ENCODE measurements around the gene UBLCP1. TPM values are rescaled to one million over a fixed set of nuclear protein-coding genes. Genes with fewer than 3 reads are reported as not detected.
"Not testable (repeated sequence)": the region's sequence is repeated elsewhere in the genome, so short reads cannot be mapped to it uniquely, and the experiment has no call there.

Gene UBLCP1
- total and polyA plus RNA-seq, 2 of the 13 experiments (the other 11 are each of a cell fraction or from before 2014, with no cell fraction given), result 6.5 to 12.6 TPM

GRCh38 chr5:159266764-159267163 lies 3.7 kb downstream of the UBLCP1 start:
- FAIRE-seq; BruUV-seq (replicated peaks); H3K79me2 ChIP-seq (ENCODE audit: insufficient read depth, low read length); CTCF ChIA-PET (ENCODE audit: low intra/inter-chr PET ratio, low total read pairs); ATAC-seq; H3K27ac ChIP-seq (ENCODE audit: extremely low read length, insufficient read depth, low read length); H3K9ac ChIP-seq (ENCODE audit: insufficient read depth, low read depth, low read length); in situ Hi-C loops (cut with HindIII; ENCODE audit: extremely low pct_ligation_motif_present, low pct_unique_long_range_greater_than_20kb); intact Hi-C loops (cut with micrococcal nuclease; ENCODE audit: unreplicated experiment); H3K4me2 ChIP-seq (ENCODE audit: low read depth, low read length); H3K4me3 ChIP-seq (replicated peaks in 1 of 3; ENCODE audit: insufficient read depth in 1 of 3, low read depth in 2 of 3, low read length in 3 of 3); H3K27me3 ChIP-seq (ENCODE audit: control insufficient read depth in 1 of 2, insufficient read depth in 2 of 2, low read length in 2 of 2); POLR2A ChIA-PET; H2AFZ ChIP-seq (ENCODE audit: low read length); H3K9me3 ChIP-seq (ENCODE audit: low read length); DNase-seq (ENCODE audit: low spot score); H4K20me1 ChIP-seq (ENCODE audit: insufficient read depth, low read length): not testable (repeated sequence)
- WGBS (ENCODE audit: low lambda C conversion rate), result 90% methylated on average over 2 of the region's 2 CpGs
- peaks cover 20% of the 10 kb centered on the region for H3K4me1 ChIP-seq (ENCODE audit: insufficient read depth, low read length)
- peaks cover 3 to 11% of the 10 kb centered on the region in 2 experiments; a peak in 2 of 5 replicates for H3K36me3 ChIP-seq (replicated peaks in 1 of 2; ENCODE audit: control insufficient read depth in 1 of 2, insufficient read depth in 2 of 2, low read length in 2 of 2)

- no peaks in the 10 kb centered on the region; a peak in 1 of 5 replicates for H3K27me3 ChIP-seq (ENCODE audit: control insufficient read depth in 1 of 2, insufficient read depth in 2 of 2, low read length in 2 of 2)
- peaks cover under 1% of the 10 kb centered on the region for H3K4me1 ChIP-seq (ENCODE audit: insufficient read depth, low read length)
- H3K9ac ChIP-seq (ENCODE audit: insufficient read depth, low read depth, low read length), result no peak overlapping the region
- H4K20me1 ChIP-seq (ENCODE audit: insufficient read depth, low read length), result no peaks in the 10 kb centered on the region
- ChIA-PET CTCF (ENCODE audit: low intra/inter-chr PET ratio, low total read pairs) (no interaction called here), POLR2A (no interaction called here)
- intact Hi-C loops (cut with micrococcal nuclease; ENCODE audit: unreplicated experiment) (no loop called here), in situ Hi-C loops (cut with HindIII; ENCODE audit: extremely low pct_ligation_motif_present, low pct_unique_long_range_greater_than_20kb) (no loop called here)
- H3K27ac ChIP-seq (ENCODE audit: extremely low read length, insufficient read depth, low read length), result no peak overlapping the region
- H2AFZ ChIP-seq (ENCODE audit: low read length), result no peak overlapping the region
- H3K9me3 ChIP-seq (ENCODE audit: low read length), result no peaks in the 10 kb centered on the region; the same call in 1 of the 2 replicates
- FAIRE-seq (no peak), ATAC-seq (no peak), DNase-seq (ENCODE audit: low spot score) (no peak)
- WGBS (ENCODE audit: low lambda C conversion rate), result 96% methylated on average over 2 of the region's 2 CpGs
- no peak overlapping the region for H3K4me3 ChIP-seq (replicated peaks in 1 of 3; ENCODE audit: insufficient read depth in 1 of 3, low read depth in 2 of 3, low read length in 3 of 3)
- no TSS peak for BruUV-seq (replicated peaks)
- peaks cover 3 to 18% of the 10 kb centered on the region in 2 experiments; a peak in 2 of 5 replicates for H3K36me3 ChIP-seq (replicated peaks in 1 of 2; ENCODE audit: control insufficient read depth in 1 of 2, insufficient read depth in 2 of 2, low read length in 2 of 2)
- no peak overlapping the region for H3K4me2 ChIP-seq (ENCODE audit: low read depth, low read length)
- no peaks in the 10 kb centered on the region for H3K79me2 ChIP-seq (ENCODE audit: insufficient read depth, low read length)
- TF ChIP-seq ZNF3 (CRISPR knock-in tag; IDR thresholded peaks at IDR 0.05) (no peak), ZNF205 (CRISPR knock-in tag; IDR thresholded peaks at IDR 0.05) (no peak), GTF2F1 (IDR thresholded peaks at IDR 0.05; ENCODE audit: low read length) (no peak), E2F5 (CRISPR knock-in tag; conservative IDR thresholded peaks at IDR 0.05) (no peak), YEATS4 (CRISPR knock-in tag; IDR thresholded peaks at IDR 0.05; ENCODE audit: borderline replicate concordance) (no peak), ZEB1 (IDR thresholded peaks at IDR 0.05; ENCODE audit: insufficient replicate concordance, low read depth) (no peak), GLI4 (CRISPR knock-in tag; IDR thresholded peaks at IDR 0.05; ENCODE audit: borderline replicate concordance) (no peak), HNRNPH1 (optimal IDR thresholded peaks at IDR 0.05; ENCODE audit: low read depth, low read length) (no peak), MED1 (CRISPR knock-in tag; IDR thresholded peaks at IDR 0.05) (no peak), RARA (CRISPR knock-in tag; IDR thresholded peaks at IDR 0.05) (no peak), EHMT2 (IDR thresholded peaks at IDR 0.05; ENCODE audit: borderline replicate concordance, low read depth, low read length) (no peak), BORCS8-MEF2B (CRISPR knock-in tag; IDR thresholded peaks at IDR 0.05) (no peak), KDM3A (CRISPR knock-in tag; IDR thresholded peaks at IDR 0.05; ENCODE audit: low read depth) (no peak), FOXA3 (CRISPR knock-in tag; IDR thresholded peaks at IDR 0.05) (no peak), NCOR1 (IDR thresholded peaks at IDR 0.05; ENCODE audit: borderline replicate concordance, low read length) (no peak)
These were observed 6.6 kb downstream of the UBLCP1 start for GRCh38 chr5:159269723-159270122.
